NCI-H187 (cell line): Measurements from ENCODE around the gene TNNT3.

Experiments used
- DNase-seq, 2 experiments: peaks; one replicate each; lab custom pipeline; 2025; lab: John Stamatoyannopoulos, UW

TNNT3 gene

DNA sequence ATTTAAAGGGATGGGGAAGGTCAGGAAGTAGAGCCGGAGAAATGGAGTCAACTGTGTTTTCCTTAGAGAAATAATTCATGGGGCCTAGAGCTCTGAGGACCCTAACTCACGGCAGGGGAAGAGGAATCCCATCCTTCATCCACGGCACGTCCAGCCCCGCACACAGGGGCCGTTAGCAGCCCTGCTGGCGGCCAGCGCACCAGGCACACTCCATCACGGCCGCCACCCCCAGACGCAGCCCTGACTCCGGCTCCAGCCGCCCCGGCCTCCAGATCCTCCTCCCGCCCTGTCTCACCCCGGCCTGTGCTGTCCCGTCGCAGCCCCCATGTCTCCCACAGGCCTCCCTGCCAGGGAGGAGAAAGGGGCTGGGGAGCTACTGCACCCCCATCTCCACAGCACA lies 38.9 kb downstream of the TNNT3 start:
- DNase-seq: no peak

DNA sequence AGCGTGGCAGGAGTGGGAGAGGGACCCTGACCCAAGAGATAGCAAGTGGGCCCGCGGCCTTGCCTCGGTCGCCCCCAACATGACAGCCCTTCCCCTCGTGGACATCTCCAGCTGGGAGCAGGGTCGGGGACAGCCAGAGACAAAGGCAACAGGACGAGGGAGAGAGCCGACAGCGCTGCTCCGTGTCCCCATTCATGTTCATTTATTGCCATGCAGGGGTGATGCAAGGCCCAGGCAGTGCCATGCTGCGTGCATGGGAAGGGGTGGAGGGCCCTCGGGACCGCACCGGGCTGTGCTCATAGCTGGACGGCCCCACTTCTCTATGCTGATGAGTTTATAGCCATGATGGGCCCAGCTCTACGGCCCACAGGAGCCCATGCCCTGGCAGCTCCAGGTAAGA lies 40.3 kb downstream of the TNNT3 start:
- DNase-seq: no peak

- DNase-seq: no peak
These were observed 44.4 kb downstream of the TNNT3 start for GRCh38 chr11:1963864-1964263.

DNA sequence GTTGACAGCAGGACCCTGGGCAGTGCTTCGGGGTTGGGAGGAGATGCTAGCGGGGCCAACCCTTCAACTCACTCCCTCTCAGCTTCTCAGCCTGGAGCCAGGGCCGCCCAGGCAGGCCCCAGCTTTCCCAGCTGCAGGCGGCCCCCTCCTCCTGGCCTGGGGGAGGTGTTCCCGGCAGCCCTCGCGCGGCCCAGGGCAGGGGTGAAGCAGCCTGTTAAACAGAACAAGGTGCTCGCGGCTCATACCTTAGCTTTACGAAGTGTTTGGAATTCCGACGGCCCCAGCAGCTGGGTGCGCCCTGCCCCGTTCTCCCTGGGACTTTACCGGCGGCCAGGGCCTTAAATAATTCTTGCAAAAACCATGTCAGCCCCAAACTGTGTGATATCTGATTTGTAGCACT lies 44.8 kb downstream of the TNNT3 start:
- DNase-seq: no peak

DNA sequence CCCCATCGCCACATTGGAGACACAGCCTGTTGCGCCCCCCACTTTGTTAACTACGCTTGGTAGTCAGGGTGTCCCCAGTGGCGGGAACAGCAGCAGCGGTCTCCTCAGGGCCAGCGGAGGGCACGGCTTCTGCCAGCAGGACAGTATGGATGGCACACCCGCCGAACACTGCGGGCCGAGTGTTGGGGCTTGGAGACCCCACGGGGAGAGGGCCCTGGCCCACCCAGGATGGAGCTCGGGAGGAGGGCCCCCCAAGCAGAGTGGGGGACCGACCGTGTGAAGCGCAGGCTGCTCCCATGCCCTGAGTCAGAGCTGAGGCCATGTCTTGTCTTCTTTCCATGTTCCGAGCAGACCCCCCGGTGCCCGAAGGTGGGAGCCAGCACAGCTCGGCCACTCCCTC lies 45.5 kb downstream of the TNNT3 start:
- DNase-seq: no peak

DNA sequence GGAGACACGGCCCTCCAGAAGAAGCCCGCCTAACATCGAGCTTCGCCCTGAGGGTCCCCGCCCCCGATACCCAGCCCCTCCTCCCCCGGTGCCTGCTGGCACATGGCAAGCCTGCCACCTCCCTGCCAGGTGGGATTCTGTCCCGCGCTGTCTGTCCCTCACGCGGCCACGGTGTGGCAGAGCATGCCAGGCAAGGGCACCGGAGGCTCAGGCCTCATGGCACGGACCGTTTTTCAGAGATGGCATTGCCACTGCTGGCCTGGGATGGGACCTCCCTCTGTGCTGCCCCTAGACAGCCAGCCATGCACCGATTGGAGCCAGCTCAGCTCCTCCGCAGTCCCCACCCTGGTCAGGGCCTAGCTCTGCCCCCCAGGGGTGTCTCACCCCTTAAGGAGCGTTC lies 47.0 kb downstream of the TNNT3 start:
- DNase-seq: no peak

GRCh38 chr11:1967641-1968225 lies 48.2 kb downstream of the TNNT3 start:
- no peak for DNase-seq

GRCh38 chr11:1968454-1969002 lies 49.0 kb downstream of the TNNT3 start:
- DNase-seq: no peak

DNA sequence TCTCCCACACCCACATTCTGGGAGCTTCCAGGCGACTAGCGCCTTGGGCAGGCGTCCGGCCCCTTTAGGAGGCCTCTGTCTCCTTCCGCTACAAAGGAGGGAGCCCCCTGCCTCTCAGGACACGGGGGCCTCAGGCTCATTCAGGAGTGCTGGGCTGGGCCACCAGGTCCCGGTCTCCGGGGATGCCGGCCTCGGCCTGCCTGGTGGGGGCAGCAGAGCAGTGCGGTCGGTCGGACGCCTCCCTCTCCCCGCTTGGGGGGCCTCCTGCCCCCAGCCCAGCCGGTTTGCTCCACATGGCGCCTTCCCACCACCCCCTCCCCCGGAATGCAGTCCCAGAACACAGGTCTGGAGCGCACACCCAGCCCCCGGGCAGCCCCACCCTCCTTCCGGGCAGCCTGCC lies 49.5 kb downstream of the TNNT3 start:
- no peak for DNase-seq

DNA sequence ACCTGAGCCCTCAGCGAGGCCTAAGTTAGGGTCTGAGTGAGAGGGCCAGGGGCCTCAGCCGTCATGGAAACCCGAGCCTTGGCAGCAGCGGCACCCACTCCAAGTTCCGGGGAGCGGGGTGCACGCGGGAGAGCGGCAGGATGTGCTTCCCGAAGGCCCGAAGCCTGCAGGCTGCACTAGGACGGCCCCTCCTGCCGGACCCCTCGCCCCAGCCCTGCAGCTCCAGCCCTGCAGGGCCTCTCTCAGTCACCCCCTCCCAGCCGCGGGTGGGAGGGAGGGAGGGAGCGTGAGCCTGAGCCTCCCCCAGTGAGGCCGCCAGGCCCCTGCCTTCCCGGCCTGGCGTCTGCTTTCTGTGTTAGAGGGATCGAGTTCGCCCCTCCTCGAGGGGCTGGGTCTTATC lies 50.3 kb downstream of the TNNT3 start:
- no peak for DNase-seq

GRCh38 chr11:1970956-1971355 lies 51.5 kb downstream of the TNNT3 start:
- no peak for DNase-seq

DNA sequence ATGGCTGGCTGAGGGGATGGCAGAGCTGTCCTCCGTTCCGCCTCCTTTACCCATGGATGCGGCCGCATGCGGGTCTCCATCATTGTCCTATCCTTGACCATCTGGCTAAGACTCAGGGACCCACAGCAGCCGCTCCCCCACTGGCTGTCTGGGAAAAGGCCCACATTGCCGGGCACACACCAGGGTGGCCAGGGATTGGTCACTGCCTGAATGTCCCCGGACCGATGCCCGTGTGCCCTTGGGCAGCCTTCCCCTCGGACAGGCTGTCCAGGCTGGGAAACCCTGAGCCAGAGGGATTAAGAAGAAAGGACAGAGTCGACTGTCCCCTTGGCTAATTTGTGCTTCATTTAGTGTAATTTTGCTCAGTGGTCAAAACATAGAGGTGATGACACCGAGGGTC lies 55.7 kb downstream of the TNNT3 start:
- no peak for DNase-seq

DNA sequence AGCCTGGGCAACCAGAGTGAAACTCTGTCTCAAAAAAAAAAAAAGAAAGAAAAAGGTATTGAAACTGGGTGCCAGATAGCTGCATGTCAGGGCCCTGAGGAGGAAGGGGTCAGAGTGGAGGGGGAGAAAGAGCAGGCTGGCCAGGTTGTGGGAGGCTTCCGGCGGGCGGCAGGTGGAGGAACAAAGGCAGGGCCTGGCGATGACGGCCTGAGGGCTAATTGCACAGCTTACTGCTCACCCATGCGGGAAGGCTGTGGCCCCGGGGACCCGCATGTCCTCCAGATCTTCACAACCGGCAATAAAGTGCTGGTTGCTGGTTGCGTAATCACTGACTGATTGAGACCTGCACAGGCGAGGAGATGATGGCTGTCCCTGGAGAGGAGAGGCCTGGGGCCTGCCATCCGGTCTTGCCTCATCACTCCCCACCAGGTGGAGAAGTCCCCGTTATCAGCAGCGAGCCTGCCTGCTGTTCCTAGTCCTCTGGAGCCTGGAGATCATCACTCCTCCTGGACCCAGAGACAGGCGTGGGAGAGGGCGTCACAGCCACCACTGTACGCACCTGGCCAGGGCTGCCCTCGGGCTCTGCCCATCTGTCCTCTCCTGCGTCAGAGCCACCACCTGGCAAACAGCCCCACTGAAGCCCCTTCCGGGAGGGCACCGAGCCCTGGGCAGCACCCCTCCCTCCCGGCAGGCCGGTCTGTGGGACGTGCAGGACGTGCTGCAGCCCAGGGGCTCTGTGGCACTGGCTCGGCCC lies 59.4 kb downstream of the TNNT3 start:
- no peak for DNase-seq

GRCh38 chr11:1979607-1980006 lies 60.1 kb downstream of the TNNT3 start:
- no peak for DNase-seq

- DNase-seq: no peak
These were observed 63.5 kb downstream of the TNNT3 start for GRCh38 chr11:1982873-1983600.

DNA sequence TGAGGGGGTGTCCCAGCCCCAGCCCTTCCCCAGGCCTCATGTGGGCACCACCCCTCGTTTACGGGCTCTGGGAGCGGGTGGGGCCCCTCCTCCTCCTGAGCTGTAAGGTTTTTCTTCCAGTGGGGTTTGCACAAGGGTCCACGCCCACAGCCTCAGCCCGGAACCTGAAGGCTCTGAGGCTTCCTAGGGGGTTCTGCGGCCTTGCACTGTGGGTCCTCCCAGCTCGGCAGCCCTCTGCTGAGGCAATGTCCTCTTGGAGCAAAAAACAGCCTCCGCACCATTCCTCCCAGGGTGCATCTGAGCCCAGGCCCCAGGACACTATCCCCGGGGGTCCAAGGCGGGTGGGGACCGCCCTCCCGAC lies 64.1 kb downstream of the TNNT3 start:
- no peak for DNase-seq

DNA sequence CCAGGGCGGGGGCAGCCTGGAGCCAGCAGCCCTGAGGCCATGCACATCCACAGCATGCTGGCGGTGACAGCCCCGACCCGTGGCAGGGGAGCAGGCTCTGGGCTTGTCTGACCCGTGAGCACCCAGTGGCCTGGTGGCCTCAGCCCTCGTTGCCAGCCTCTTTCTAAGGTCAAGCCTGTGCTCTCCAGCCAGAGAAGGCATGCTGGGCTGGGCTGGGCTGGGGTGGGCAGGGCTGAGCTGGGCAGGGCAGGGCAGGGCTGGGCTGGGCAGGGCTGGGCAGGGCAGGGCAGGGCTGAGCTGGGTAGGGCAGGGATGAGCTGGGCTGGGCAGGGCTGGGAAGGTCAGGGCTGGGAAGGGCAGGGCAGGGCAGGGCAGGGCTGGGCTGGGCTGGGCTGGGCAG lies 67.5 kb downstream of the TNNT3 start:
- DNase-seq: no peak

DNA sequence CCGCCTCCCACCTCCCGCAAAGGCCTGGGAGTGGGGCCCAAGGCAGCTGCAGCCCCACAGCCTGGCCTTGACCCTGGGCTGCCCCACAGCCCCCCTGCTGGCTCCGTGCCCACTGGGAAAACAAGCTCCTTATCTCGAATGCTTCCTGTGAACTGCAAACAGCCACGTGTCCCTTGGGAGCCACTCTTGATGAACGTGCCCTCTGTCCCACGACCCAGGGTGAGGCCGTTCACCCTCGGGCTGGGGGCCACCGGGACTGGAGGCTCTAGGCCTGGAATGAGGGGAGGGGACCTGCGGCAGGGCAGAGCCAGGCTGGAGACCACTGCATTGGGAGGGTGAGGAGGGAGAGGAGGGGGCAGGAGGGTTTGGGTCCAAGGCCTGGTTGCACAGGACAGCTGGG lies 68.7 kb downstream of the TNNT3 start:
- DNase-seq: no peak
